WERI-Rb-1 (cell line): ENCODE measurements around the gene NRM.

ENCODE experiments used
- DNase-seq: peaks from one replicate; pipeline ENCODE4 v3.0.0-alpha.2; 2020
- H3K27ac ChIP-seq: fragments of 250-450 bp; sonication (Bioruptor Pico); 2 replicates; pipeline ENCODE4 v1.5.1; 2020; ENCODE audit warnings: mild to moderate bottlenecking, moderate library complexity
- H3K27me3 ChIP-seq: fragments of 250-450 bp; sonication (Bioruptor Pico); 2 replicates; pipeline ENCODE4 v1.5.1; 2021; ENCODE audit warnings: mild to moderate bottlenecking, low read depth, moderate library complexity; ENCODE audit not compliant: insufficient read depth, severe bottlenecking
- H3K36me3 ChIP-seq: fragments of 250-450 bp; sonication (Bioruptor Pico); 2 replicates; pipeline ENCODE4 v1.5.1; 2020; ENCODE audit warnings: mild to moderate bottlenecking, moderate library complexity
- H3K4me3 ChIP-seq: 2 replicates; pipeline ENCODE4 v1.5.1; 2011; ENCODE audit warnings: low read depth, mild to moderate bottlenecking, control low read depth, low read length
- H3K9me3 ChIP-seq: fragments of 250-450 bp; sonication (Bioruptor Pico); 2 replicates; pipeline ENCODE4 v1.5.1; 2021; ENCODE audit warnings: mild to moderate bottlenecking, moderate library complexity; ENCODE audit not compliant: severe bottlenecking
- CTCF ChIP-seq: IDR thresholded peaks from 2 replicates; pipeline ENCODE4 v1.5.1; 2011; ENCODE audit warnings: low read depth, mild to moderate bottlenecking, control low read depth, inconsistent platforms, low read length

Gene NRM

GRCh38 chr6:30707281-30707850, 16.6 kb upstream of the NRM start:
- Histone ChIP-seq H3K27ac (no peak overlapping the region), H3K4me3 (no peak overlapping the region), H3K27me3 (no peaks in the 10 kb centered on the region), H3K9me3 (no peaks in the 10 kb centered on the region), H3K36me3 (peaks cover 7% of the 10 kb centered on the region)
- DNase-seq: no peak
- no peak for TF ChIP-seq CTCF

- H3K27ac ChIP-seq: no peak overlapping the region
- DNase-seq: no peak
- no peak overlapping the region for H3K4me3 ChIP-seq
- no peaks in the 10 kb centered on the region for H3K27me3 ChIP-seq
- TF ChIP-seq CTCF: no peak
- H3K9me3 ChIP-seq: no peaks in the 10 kb centered on the region
- H3K36me3 ChIP-seq: peaks cover 4% of the 10 kb centered on the region
Observed at GRCh38 chr6:30705620-30706019, 14.8 kb upstream of the NRM start.

GRCh38 chr6:30703821-30704220, 13.0 kb upstream of the NRM start:
- no peak for TF ChIP-seq CTCF
- Histone ChIP-seq H3K27ac (no peak overlapping the region), H3K4me3 (no peak overlapping the region), H3K9me3 (no peaks in the 10 kb centered on the region), H3K36me3 (no peaks in the 10 kb centered on the region; the same call in none of the 2 replicates), H3K27me3 (no peaks in the 10 kb centered on the region)
- DNase-seq: no peak

- DNase-seq: no peak
- H3K36me3 ChIP-seq: no peaks in the 10 kb centered on the region; the same call in none of the 2 replicates
- no peak for TF ChIP-seq CTCF
- no peaks in the 10 kb centered on the region for H3K9me3 ChIP-seq
- no peak overlapping the region for H3K27ac ChIP-seq
- no peak overlapping the region for H3K4me3 ChIP-seq
- no peaks in the 10 kb centered on the region for H3K27me3 ChIP-seq
Observed at GRCh38 chr6:30703011-30703410, 12.2 kb upstream of the NRM start.

GRCh38 chr6:30700340-30700739, 9.6 kb upstream of the NRM start:
- Histone ChIP-seq H3K27ac (no peak overlapping the region), H3K36me3 (no peaks in the 10 kb centered on the region; the same call in 1 of the 2 replicates), H3K27me3 (no peaks in the 10 kb centered on the region), H3K4me3 (no peak overlapping the region), H3K9me3 (no peaks in the 10 kb centered on the region)
- no peak for TF ChIP-seq CTCF
- no peak for DNase-seq

GRCh38 chr6:30696432-30696831, 5.6 kb upstream of the NRM start:
- no peaks in the 10 kb centered on the region for H3K9me3 ChIP-seq
- no peak overlapping the region for H3K4me3 ChIP-seq
- no peak overlapping the region for H3K27ac ChIP-seq
- TF ChIP-seq CTCF: no peak
- no peaks in the 10 kb centered on the region for H3K27me3 ChIP-seq
- no peak for DNase-seq
- no peaks in the 10 kb centered on the region for H3K36me3 ChIP-seq
